Measurements from ENCODE around the gene WDR70.
"Not testable (repeated sequence)": the region's sequence is repeated elsewhere in the genome, so short reads cannot be mapped to it uniquely, and the experiment has no call there.

The WDR70 gene

GRCh38 chr5:37654566-37654965 is 275.4 kb downstream of the WDR70 start:
- not testable (repeated sequence) for DNase-seq

DNA sequence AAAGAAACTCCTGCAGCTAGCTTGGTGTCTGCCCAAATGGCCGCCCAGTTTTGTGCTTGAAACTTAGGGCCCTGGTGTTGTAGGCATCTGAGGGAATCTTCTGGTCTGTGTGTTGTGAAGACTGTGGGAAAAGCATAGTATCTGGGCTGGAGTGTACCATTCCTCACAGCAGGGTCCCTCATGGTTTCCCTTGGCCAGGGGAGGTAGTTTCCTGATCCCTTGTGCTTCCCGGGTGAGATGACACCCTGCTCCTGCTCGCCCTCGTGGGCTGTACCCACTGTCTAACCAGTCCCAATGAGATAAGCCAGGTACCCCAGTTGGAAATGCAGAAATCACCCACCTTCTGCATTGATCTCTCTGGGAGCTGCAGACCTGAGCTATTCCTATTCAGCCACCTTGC is 277.9 kb downstream of the WDR70 start:
- no peak for DNase-seq

GRCh38 chr5:37658440-37658839 is 279.3 kb downstream of the WDR70 start:
- no peak for DNase-seq

DNA sequence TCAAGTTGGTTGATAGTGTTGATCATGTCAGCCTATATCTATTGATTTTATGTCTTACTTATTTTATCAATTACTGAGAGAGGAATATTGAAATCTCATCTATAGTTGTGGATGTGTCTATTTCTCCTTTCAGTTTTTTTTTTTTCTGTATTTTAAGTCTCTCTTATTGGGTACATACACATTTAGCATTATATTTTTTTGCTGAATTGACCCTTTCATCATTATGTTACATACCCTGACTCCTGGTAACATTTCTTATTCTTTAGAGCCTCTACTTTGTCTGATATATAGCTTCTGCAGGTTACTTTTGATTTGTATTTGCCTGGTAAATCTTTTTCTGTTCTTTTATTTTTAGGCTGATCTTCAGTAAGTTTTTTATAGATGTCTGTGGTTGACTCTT is 281.2 kb downstream of the WDR70 start:
- DNase-seq = no peak

GRCh38 chr5:37661227-37661920 is 282.3 kb downstream of the WDR70 start:
- no peak for DNase-seq

GRCh38 chr5:37661951-37662350 is 282.8 kb downstream of the WDR70 start:
- no peak for DNase-seq

DNA sequence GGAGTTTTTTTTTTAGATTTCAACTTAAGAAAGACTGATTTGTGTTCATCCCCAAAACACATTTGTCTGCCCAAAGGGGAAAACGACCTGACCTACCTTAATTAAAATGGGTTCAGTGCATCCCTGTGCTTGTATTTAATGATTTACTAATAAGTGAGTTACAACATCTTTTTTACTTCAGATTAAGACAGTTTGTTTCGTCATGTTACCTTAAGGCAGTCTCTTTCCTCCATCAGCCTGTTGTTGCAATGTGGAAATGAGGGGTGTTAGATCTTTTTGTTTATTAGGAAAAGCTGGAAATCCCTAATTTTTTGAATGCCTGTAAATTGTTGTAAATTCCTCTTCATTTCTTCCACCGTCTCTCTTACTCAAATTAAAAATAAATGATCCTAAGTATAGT is 283.2 kb downstream of the WDR70 start:
- no peak for DNase-seq

- DNase-seq = no peak
These were observed 283.8 kb downstream of the WDR70 start for GRCh38 chr5:37662789-37663485.

DNA sequence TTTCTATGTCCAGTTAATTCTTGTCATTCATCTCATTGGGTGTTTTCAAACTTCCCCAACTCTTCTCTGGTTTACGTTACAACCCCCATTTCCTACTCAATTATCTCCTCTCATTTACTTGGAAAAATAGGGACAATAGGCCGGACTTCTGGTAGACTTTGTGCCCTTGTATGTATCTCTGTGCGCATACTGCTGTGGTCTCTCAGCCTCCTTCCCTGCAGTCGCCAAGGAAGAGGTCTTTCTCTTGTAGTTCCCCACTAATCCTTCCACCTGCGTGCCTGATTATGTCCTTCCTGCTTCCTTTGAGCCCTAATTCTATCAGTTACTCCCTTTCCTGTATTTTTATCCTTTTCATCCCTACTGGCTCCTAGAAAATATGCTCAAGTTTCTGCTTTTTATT is 284.4 kb downstream of the WDR70 start:
- DNase-seq = no peak

GRCh38 chr5:37664551-37664950 is 285.4 kb downstream of the WDR70 start:
- DNase-seq = no peak

- peak; percentile 7 for DNase-seq
These were observed 286.2 kb downstream of the WDR70 start for GRCh38 chr5:37665272-37665671.

GRCh38 chr5:37665889-37666288 is 286.8 kb downstream of the WDR70 start:
- DNase-seq = no peak

GRCh38 chr5:37667430-37667829 is 288.3 kb downstream of the WDR70 start:
- no peak for DNase-seq

GRCh38 chr5:37667846-37668245 is 288.7 kb downstream of the WDR70 start:
- DNase-seq = no peak

GRCh38 chr5:37668524-37669047 is 289.5 kb downstream of the WDR70 start:
- peak; percentile 99 for DNase-seq

- DNase-seq = not testable (repeated sequence)
These were observed 293.0 kb downstream of the WDR70 start for GRCh38 chr5:37672118-37672588.

DNA sequence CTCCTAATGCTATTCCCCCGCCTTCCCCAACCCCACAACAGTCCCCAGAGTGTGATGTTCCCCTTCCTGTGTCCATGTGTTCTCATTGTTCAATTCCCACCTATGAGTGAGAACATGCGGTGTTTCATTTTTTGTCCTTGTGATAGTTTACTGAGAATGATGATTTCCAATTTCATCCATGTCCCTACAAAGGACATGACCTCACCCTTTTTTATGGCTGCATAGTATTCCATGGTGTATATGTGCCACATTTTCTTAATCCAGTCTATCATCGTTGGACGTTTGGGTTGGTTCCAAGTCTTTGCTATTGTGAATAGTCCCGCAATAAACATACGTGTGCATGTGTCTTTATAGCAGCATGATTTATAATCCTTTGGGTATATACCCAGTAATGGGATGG is 295.2 kb downstream of the WDR70 start:
- not testable (repeated sequence) for DNase-seq

DNA sequence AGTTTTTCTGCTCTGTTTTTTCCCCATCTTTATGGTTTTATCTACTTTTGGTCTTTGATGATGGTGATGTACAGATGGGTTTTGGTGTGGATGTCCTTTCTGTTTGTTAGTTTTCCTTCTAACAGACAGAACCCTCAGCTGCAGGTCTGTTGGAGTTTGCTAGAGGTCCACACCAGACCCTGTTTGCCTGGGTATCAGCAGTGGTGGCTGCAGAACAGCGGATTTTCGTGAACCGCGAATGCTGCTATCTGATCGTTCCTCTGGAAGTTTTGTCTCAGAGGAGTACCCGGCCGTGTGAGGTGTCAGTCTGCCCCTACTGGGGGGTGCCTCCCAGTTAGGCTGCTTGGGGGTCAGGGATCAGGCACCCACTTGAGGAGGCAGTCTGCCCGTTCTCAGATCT is 300.2 kb downstream of the WDR70 start:
- DNase-seq = not testable (repeated sequence)

DNA sequence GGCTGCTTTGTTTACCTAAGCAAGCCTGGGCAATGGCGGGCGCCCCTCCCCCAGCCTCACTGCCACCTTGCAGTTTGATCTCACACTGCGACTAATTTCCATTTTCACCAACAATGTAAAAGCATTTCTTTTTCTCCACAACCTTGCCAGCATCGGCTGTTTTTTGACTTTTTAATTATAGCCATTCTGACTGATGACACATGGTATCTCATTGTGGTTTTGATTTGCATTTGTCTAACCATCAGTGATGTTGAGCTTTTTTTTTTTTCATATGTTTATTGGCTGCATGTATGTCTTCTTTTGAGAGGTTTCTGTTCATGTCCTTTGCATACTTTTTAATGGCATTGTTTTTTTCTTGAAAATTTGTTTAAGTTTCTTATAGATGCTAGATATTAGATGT is 300.8 kb downstream of the WDR70 start:
- not testable (repeated sequence) for DNase-seq

DNA sequence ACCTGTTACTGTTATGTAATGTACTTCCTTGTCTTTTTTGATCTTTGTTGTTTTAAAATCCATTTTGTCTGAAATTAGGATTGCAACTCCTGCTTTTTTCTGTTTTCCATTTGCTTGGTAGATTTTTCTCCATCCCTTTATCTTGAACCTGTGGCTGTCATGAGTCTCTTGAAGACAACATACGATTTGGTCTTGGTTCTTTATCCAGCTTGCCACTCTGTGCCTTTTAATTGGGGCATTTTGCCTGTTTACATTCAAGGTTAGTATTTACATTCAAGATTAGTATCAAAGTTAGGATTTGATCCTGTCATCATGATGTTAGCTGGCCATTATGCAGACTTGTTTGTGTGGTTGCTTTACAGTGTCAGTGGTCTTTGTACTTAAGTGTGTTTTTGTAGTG is 304.0 kb downstream of the WDR70 start:
- no peak for DNase-seq

GRCh38 chr5:37685211-37685610 is 306.1 kb downstream of the WDR70 start:
- DNase-seq = no peak

DNA sequence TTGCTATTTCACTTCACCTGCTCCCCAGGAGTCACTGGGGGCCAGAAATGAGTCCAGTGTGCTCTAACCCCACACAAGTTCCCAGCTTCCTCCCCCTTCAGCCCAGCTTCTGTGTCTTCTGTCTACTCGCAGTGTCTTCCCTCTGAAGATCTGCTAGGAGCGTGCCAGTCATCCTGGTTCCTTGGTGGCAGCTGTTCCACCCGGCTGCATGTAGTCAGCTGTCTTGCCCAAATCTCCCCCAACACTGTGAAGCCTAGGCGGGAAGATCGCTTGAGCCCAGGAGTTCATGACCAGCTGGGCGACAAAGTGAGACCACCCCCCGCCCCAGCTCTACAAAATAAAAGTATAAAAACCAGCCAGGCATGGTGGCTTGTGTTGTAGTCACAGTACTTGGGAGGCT is 306.7 kb downstream of the WDR70 start:
- DNase-seq = no peak

- DNase-seq = not testable (repeated sequence)
These were observed 309.8 kb downstream of the WDR70 start for GRCh38 chr5:37688925-37689324.

DNA sequence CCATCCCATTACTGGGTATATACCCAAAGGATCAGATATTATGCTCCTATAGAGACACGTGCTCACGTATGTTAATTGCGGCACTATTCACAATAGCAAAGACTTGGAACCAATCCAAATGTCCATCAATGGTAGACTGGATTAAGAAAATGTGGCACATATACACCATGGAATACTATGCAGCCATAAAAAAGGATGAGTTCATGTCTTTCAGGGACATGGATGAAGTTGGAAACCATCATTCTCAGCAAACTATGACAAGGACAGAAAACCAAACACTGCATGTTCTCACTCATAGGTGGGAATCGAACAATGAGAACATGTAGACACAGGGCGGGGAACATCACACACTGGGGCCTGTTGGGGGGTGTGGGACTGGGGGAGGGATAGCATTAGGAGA is 315.2 kb downstream of the WDR70 start:
- DNase-seq = not testable (repeated sequence)

Measured in HCEC 1CT (cell line).